ENCODE data around the gene PNMA5.

DNA sequence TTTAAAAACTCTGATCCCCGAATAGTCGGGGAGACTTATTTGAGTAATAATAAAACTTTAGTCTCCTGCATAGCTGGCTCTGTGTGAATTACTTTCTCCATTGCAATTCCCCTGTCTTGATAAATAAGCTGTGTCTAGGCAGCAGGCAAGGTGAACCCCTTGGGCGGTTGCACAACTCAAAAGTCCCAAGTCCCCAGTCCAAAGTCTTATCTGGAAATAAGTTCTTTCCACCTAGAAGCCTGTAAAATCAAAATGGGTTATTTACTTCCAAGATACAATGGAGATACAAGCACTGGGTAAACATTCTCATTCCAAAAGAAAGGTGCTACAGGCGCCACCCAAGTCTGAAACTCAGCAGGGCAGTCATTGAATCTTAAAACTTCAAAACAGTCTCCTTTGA is 10.1 kb upstream of the PNMA5 start:
- TF ChIP-seq EZH2phosphoT487 (IDR thresholded peaks at IDR 0.05; ENCODE audit: borderline replicate concordance, low read length), result no peak
- TF ChIP-seq, protein P1, sequence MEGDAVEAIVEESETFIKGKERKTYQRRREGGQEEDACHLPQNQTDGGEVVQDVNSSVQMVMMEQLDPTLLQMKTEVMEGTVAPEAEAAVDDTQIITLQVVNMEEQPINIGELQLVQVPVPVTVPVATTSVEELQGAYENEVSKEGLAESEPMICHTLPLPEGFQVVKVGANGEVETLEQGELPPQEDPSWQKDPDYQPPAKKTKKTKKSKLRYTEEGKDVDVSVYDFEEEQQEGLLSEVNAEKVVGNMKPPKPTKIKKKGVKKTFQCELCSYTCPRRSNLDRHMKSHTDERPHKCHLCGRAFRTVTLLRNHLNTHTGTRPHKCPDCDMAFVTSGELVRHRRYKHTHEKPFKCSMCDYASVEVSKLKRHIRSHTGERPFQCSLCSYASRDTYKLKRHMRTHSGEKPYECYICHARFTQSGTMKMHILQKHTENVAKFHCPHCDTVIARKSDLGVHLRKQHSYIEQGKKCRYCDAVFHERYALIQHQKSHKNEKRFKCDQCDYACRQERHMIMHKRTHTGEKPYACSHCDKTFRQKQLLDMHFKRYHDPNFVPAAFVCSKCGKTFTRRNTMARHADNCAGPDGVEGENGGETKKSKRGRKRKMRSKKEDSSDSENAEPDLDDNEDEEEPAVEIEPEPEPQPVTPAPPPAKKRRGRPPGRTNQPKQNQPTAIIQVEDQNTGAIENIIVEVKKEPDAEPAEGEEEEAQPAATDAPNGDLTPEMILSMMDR (conservative IDR thresholded peaks at IDR 0.05; ENCODE audit: low read depth, low read length), result no peak

Measured in PC-3 (cell line).